ENCODE measurements around the gene TLK1. TPM values are rescaled to one million over a fixed set of nuclear protein-coding genes. Genes with fewer than 3 reads are reported as not detected.

Gene TLK1
- total RNA-seq, 4 donors from 2014 or later, result 7.7 to 14.2 (median 10.0) TPM

GRCh38 chr2:171181064-171182049 lies 20.7 kb upstream of the TLK1 start:
- no peak for ATAC-seq
- H3K9me3 ChIP-seq, result no peaks in the 10 kb centered on the region
- no peak overlapping the region for H3K27ac ChIP-seq
- H3K36me3 ChIP-seq, result no peaks in the 10 kb centered on the region
- no peaks in the 10 kb centered on the region for H3K4me1 ChIP-seq
- DNase-seq, result no peak
- H3K4me3 ChIP-seq, result no peak overlapping the region
- intact Hi-C loops (cut with DNase I; ENCODE audit: low total_unique reads), result no loop called here
- in situ Hi-C loops (cut with MboI; ENCODE audit: low sequenced_read_pairs in 4 of 4), result no loop called here
- H3K27me3 ChIP-seq, result no peaks in the 10 kb centered on the region
- TF ChIP-seq POLR2A (IDR thresholded peaks at IDR 0.05) (no peak), CTCF (IDR thresholded peaks at IDR 0.05 in 4 of 5, conservative IDR thresholded peaks at IDR 0.05 in 1 of 5) (no peak)

GRCh38 chr2:171180229-171180930 lies 19.7 kb upstream of the TLK1 start:
- ATAC-seq (no peak), DNase-seq (no peak)
- Histone ChIP-seq H3K4me3 (no peak overlapping the region), H3K9me3 (no peaks in the 10 kb centered on the region), H3K36me3 (no peaks in the 10 kb centered on the region), H3K4me1 (no peaks in the 10 kb centered on the region), H3K27ac (no peak overlapping the region), H3K27me3 (no peaks in the 10 kb centered on the region)
- no peak for TF ChIP-seq POLR2A (IDR thresholded peaks at IDR 0.05)
- no peak for TF ChIP-seq CTCF (IDR thresholded peaks at IDR 0.05 in 4 of 5, conservative IDR thresholded peaks at IDR 0.05 in 1 of 5)
- intact Hi-C loops (cut with DNase I; ENCODE audit: low total_unique reads) (no loop called here), in situ Hi-C loops (cut with MboI; ENCODE audit: low sequenced_read_pairs in 4 of 4) (no loop called here)

GRCh38 chr2:171178993-171179392 lies 18.3 kb upstream of the TLK1 start:
- Histone ChIP-seq H3K36me3 (no peaks in the 10 kb centered on the region), H3K4me3 (no peak overlapping the region), H3K9me3 (no peaks in the 10 kb centered on the region), H3K27me3 (no peaks in the 10 kb centered on the region), H3K27ac (no peak overlapping the region), H3K4me1 (no peaks in the 10 kb centered on the region)
- intact Hi-C loops (cut with DNase I; ENCODE audit: low total_unique reads), result no loop called here
- ATAC-seq (no peak), DNase-seq (no peak)
- in situ Hi-C loops (cut with MboI; ENCODE audit: low sequenced_read_pairs in 4 of 4), result no loop called here
- TF ChIP-seq POLR2A (IDR thresholded peaks at IDR 0.05), result no peak
- TF ChIP-seq CTCF (IDR thresholded peaks at IDR 0.05 in 4 of 5, conservative IDR thresholded peaks at IDR 0.05 in 1 of 5), result no peak

DNA sequence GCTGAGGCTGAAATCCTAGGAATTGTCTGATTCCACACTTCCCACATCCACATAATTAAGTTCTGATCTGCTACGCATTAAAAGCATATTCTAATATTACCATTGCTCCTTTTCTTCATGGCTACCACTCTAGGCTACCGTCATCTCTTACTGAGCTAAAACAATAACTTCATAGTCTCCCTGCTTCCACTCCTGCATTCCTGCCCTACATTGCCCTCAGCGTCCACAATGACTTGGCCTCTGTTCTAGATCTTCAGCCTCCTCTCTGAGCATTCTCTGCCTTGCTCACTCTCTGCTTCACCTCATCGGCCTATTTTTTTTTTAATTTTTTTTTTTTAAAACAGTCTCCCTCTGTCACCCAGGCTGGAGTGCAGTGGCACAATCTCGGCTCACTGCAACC lies 15.8 kb upstream of the TLK1 start:
- in situ Hi-C loops (cut with MboI; ENCODE audit: low sequenced_read_pairs in 4 of 4), result no loop called here
- no peaks in the 10 kb centered on the region for H3K9me3 ChIP-seq
- no peak overlapping the region for H3K27ac ChIP-seq
- no peak for DNase-seq
- TF ChIP-seq CTCF (IDR thresholded peaks at IDR 0.05 in 4 of 5, conservative IDR thresholded peaks at IDR 0.05 in 1 of 5) (no peak), POLR2A (IDR thresholded peaks at IDR 0.05) (no peak)
- no peaks in the 10 kb centered on the region for H3K36me3 ChIP-seq
- ATAC-seq, result no peak
- no peaks in the 10 kb centered on the region for H3K27me3 ChIP-seq
- intact Hi-C loops (cut with DNase I; ENCODE audit: low total_unique reads), result no loop called here
- no peak overlapping the region for H3K4me3 ChIP-seq
- H3K4me1 ChIP-seq, result no peaks in the 10 kb centered on the region
